GM21619 (cell line): ENCODE results near the gene VAMP4.

ENCODE experiments used
- ATAC-seq: cut with Tn5 transposase; IDR thresholded peaks from one replicate; pipeline ENCODE4 v1.9.1; 2021; ENCODE audit not compliant: unreplicated experiment

Gene VAMP4, protein sequence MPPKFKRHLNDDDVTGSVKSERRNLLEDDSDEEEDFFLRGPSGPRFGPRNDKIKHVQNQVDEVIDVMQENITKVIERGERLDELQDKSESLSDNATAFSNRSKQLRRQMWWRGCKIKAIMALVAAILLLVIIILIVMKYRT

DNA sequence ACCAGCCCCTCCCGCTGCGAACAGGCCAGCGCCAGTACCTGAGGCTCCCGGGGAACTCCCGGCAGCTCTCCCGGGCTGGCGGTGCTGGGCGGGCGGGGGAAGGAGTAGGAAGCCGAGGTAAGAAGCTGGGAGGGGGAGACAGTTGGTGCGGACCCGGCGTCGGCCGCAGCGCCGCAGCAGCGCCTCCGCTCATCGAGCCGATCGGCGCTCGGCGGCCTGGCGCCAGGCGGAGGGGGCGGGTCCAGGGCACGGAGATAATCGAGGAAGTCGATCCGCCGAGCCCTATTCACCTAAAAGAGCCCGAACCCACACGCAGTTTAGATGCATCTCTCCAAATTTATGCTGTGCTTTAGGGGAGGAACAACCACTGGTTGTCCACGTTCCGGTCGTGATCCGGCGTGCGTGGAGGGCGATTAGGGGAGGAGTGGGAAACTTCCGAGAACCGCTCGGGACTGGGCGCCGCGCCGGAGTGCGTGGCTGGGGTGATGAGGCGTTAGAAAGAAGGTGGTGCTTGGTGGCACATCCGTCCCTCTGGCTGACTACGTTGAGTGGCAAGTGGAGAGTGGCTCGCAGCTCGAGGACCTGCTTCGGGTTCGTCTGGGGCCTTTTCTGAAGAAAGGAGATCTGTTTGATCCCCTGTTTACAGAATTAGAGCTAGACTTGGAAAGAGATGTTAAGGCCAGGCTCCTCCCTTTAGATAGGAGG is at the start of gene VAMP4:
Gene VAMP4, minus strand, starts transcription at position 194 of the 705 bp plus-strand sequence. CDS start 3,651 bp downstream, outside the sequence.
- ATAC-seq = peak; percentile 92

DNA sequence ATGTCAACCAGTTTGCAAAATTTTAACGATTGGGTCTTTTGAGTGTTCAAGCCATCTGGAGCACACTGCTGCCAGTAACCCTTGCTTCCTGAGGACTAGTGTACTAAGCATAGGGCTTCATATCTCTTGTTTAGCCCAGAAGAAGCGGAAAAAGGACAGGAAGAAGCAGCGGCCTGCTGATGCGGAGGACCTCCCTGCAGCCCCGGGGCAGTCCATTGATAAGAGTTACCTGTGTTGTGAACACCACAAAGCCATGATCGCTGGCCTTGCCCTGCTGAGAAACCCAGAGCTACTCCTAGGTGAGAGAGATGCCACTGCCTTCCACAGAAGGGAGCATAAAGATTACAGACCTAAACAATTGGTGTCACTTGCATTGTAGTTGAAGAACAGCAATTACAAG is 48.5 kb upstream of the VAMP4 start:
- no peak for ATAC-seq

DNA sequence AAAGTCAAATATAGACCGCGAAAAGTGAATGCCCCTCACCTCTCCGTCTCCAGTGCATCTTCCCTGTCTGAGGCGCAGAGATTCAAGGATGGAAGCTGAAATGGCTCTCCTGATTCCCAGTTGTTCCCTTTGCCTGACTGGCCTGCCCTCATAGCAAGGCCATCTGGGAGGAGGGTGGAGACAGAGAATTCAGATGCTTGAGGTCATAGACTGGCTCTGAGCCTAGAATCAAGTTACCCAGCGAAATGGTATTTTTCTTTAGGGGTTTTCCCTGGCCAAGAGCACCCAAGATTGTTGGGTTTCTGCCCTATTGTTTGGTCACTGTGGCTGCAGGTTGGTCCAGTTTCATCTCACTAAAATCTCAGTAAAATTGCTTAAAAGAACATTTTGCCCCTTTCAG is 46.8 kb upstream of the VAMP4 start:
- ATAC-seq = no peak

DNA sequence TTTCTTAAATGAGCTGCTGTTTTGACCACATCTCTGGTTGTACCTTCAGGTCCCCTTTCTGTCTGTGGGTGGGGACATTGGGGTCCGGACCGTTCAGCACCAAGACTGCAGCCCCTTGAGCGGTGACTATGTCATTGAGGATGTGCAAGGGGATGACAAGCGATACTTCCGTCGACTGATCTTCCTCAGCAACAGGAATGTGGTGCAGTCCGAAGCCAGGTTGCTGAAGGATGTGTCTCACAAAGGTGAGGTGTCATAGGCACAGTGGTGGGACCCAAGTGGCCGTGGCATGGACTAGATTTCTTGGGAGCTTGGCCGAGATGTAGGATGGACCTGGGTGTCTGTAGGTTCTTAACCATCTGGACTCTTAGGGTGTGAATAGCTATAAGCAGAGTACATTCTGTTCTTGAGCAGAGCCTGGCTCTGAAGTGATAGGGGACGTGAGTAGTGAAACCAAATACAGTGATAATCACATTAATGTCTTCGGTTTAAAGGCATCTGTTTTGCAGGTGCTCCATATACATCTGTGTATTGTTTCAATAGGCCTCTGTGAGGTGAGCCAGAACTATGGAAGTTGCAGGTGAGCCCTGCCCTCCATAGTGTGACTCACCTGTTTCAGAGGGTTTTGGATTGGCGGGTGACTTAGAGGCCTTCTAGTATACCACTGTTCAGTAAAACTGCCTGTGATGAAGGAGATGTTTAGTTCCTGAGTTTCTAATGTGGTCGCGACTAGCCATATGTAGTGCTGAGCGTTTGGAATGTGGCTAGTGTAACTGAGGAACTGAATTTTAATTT is 46.0 kb upstream of the VAMP4 start:
- no peak for ATAC-seq

DNA sequence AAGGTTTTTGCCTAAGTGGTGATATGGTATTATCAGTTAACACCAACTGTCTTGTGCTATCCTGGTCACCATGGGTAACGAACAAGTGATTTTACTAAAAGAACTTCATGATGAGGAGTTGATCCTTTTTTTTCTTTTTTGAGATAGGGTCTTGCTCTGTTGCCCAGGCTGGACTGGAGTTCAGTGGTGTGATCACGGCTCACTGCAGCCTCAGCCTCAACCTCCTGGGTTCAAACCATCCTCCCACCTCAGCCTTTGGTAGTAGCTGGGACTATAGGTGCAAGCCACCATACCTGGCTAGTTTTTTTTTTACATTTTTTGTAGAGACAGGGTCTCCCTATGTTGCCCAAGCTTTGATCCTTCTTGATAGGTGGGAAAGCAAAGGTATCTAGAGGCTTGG is 44.7 kb upstream of the VAMP4 start:
- no peak for ATAC-seq

DNA sequence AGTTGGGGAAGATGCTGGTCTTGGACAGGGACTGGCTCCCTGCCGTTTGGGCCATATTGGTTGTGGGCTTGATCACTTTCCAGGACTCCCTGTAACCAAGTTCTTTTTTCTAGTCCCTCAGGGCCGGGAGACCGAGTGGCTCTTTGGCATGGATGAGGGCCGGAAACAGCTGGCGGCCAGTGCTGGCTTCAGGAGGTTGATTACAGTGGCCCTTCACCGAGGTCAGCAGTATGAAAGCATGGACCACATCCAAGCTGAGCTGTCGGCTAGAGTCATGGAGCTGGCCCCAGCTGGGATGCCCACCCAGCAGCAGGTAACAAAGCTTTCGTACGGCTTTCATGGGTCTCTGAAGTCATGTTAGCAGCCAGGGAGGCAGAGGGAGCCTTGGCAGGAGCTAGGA is 43.9 kb upstream of the VAMP4 start:
- no peak for ATAC-seq

DNA sequence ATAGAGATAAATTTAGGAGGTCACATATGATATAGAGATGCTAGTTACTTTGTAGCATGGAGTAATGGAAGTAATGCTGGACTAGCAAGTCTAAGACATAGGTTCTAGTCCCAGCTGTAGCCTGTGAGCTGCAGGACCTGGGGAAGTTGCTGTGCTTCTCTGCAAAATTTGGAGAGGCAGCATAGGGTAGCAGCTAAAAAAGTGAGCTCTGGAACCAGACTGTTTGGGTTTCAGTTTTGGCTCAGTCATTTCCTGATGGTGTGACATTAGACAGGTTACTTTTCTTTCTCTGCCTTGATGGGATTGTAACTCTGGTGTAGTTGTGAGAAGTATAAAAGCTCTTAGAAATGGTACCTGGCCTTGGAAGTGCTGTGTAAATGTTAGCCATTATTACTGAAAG is 42.9 kb upstream of the VAMP4 start:
- no peak for ATAC-seq

DNA sequence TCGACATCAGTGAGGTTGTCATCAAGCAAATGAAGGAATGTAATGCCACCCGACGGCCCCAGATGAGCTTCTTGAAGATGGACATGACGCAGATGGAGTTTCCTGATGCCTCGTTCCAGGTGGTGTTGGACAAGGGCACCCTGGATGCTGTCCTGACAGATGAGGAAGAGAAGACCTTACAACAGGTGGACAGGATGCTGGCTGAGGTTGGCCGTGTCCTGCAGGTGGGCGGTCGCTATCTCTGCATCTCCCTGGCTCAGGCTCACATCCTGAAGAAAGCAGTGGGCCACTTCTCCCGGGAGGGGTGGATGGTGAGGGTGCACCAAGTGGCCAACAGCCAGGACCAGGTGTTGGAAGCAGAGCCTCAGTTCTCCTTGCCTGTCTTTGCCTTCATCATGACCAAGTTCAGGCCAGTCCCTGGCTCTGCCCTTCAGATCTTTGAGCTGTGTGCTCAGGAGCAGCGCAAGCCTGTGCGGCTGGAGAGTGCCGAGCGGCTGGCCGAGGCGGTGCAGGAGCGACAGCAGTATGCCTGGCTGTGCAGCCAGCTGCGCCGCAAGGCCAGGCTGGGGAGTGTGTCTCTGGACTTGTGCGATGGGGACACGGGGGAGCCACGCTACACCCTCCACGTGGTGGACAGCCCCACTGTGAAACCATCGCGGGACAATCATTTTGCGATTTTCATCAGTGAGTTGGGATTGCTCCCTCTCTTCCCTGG is 42.1 kb upstream of the VAMP4 start:
- ATAC-seq = no peak

DNA sequence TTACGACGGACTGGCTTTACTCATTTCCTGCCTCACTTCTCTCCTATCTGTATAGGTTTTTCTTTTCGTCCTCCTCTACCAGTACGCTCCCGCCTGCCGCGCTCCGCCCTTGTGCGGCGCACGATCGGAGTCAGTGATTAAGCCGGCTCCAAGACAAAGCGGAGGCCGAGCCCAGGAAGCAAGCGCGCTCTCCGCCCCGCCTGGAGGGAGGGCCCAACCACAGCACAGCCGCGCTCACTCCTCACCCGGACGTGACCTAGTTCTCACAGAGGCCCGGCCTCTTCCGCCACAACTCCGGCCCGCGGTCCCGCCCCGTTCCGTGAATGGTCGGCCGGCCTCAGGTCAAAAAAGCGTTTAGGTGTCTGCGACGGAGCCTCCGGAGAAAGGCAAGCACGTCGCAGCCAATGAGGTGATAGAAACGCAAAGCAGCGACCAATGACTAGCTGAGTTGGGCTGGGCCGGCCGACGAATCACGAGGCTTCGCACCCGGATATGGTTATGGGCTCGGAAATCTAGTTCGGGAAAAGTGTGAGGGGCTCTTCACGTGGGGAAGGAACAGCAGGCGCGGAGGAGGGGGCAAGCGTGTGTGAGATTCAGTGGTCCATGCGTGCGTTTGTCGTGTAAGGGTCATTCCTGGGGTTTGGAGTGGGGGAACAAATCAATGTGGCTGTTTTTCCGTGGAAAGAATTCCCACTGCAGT is 39.5 kb upstream of the VAMP4 start, which contains the start of gene METTL13:
Gene METTL13, plus strand, starts transcription at position 485 of the 700 bp plus-strand sequence. CDS start 308 bp downstream, outside the sequence.
- peak; percentile 98 for ATAC-seq

DNA sequence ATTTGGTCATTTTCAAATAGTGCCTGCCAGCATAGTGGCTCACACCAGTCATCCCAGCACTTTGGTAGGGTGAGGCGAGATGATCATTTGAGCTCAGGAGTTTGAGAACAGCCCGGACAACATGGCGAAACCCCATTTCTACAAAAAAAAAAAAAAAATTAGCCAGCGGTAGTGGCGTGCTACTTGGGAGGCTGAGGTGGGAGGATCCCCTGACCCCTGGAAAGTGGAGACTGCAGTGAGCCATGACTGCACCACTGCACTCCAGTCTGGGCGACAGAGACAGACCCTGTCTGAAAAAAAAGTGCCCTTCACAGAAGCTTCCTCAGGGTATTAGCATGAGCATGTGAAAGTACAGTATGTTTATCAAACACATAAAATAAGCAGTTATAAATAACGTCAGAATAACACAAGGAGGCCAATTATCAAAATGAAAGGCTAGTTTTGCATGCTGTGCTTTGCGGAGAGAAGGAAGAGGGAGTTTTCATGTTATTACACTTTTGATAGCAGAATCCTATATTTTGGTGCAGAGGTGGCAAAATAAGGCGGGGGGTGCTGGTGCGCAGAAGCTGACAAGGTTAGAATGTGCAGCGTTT is 38.8 kb upstream of the VAMP4 start:
- no peak for ATAC-seq

DNA sequence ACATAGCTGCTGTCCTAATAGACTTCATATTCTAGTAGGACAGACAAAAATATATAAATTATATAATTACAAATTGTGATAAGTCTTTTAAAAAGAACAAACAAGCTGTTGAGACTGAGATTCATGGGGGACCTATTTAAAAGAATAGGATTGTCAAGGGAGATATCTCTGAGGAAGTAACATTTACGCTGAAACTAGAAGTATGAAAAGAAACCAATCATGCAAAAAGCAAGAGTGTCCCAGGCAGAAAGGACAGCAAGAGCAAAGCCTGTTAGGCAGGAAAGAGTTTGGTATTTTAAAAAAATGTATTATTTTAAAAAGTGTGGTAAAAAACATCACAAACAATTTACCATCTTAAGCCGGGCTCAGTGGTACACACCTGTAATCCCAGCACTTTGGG is 30.4 kb upstream of the VAMP4 start:
- ATAC-seq = no peak

DNA sequence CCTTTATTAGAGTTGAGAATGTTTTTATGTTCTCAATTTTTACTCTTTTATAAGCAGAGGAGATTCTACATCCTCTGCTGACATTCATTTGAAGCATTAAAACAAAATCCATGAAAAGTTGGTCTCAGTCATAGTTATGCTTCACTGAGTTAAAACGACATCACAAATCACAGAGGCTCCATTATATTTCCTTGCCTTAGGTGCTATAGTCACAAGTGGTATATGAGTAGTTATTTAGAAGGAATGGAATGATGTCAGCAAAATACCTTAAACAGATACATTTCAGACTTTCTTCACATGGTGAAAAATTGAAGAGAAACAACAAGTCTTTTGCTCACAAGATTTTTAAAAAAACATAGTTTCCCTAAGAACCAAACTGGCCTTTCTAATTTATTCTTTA is 27.9 kb upstream of the VAMP4 start:
- ATAC-seq = no peak

DNA sequence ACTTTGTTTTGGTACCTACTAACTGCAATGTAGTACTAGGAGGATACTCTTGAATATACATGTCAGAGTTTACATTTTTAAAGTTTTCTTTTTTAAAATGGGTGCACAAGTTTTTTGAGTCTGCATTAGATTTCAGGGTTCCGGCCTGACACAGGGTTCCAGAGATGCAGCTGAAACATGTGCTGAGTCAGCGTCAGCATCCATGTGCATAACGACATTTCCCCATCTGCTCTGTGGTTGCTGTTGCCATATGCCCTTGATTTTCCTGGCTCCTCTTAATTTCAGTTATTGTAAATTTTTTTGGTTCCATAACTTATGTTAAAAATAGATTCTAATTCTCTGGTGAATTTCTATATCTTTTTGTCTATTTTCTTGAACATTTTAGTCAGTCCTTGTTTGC is 27.3 kb upstream of the VAMP4 start:
- ATAC-seq = no peak

DNA sequence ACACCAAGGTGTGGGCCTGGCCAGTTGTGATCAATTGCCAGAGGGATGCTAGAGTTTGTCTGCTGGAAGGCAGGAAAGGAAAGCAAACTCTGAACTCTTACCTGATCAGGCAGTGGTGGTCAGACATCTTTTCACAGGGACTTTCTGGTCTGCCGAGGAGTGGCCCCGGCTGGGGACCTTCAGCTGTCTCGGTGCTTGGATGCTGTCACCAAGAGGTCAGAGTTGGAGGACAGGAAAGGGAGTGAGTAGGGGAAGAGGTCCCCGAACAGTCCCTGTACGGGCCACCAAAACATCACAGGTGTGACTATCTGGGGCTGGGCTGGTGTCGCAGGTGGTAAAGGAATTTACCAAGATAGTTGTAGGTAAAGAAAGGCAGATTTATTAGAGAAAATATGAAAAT is 21.9 kb upstream of the VAMP4 start:
- no peak for ATAC-seq

DNA sequence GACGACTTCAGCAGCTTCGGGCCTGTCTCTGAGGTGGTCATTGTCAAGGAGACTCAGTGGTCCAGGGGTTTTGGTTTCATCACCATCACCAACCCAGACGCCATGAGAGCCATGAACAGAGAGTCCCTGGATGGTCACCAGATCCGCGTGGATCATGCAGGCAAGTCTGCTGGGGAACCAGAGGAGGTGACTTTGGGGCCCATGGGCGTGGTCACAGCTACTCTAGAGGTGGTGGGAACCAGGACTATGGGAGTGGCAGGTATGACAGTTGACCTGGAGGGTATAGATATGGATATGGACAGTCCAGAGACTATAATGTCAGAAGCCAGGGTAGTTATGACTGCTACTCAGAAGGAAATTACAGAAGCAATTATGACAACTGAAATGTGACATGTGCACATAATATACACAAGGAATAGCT is 20.3 kb upstream of the VAMP4 start:
- no peak for ATAC-seq

DNA sequence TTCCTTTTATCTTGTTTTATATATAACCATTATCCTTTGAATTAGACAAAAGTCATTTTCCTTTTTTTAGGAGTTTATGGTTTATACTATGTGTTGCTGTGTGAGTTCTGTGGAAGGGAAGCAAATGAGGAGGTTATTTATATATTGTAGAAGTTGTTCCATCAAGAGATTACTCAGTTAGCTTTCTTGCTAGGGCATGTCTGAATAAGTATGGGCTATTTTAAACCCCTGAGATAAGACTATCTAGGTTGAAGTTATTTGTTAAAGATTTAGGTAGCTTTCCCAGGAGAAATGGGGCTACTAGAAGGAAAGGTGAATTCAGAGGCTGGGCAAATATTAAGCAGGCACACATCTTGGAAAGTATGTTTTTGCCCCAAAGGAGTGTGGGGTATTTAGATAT is 16.1 kb upstream of the VAMP4 start:
- ATAC-seq = no peak

DNA sequence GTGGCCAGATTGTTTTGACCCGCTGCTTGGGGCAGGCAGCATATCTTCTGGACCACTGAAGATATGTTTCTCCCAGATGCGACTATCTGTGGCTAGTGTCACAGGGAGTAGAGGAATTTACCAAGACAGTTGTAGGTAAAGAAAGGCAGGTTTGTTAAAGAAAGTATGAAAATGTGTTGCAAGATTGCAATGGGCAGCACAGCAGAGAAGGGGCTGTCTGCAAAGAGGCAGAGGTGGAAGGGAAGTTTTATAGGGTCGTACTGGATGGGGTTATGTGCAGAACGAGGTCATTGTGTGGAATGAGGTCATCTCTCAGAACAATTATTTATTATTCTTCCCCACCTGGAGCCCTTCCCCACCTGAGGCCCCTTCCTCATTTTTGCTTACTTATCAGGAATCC is 15.0 kb upstream of the VAMP4 start:
- no peak for ATAC-seq

DNA sequence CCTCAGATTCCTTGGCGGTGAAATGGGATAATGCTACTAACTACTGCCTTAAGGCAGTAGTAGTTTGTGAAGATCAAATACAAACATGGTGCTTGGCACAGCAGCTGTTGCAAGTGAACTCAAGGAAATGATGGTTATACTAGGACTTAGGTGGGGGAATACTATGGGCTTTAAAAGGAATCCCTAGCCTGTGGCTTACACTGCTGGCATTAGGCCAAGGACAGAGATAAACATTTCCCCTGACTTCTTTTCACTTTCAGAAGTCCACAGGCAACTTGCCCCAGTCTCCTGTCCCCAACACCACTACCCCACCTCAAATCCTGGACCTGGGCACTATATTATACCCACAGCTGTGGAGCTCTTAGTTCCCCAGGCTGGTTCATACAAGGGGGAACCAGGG is 13.1 kb upstream of the VAMP4 start:
- ATAC-seq = no peak

DNA sequence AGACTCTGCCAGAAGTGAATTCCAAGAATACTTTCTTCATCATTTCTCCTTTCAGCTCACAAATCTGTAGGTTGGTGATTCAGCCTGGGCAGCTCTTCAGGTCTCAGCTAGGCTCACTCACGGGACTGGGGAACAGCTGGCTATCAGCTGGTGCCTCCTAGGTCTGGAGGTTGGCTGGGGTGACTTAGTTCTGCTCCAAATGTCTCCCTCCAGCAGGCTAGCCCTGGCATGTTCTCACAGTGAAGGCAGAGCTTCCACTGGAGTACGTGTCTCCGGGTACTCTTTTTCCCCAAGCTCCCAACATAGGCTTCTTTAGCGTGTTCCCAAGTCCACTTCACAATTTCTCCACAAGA is 12.5 kb upstream of the VAMP4 start:
- no peak for ATAC-seq

DNA sequence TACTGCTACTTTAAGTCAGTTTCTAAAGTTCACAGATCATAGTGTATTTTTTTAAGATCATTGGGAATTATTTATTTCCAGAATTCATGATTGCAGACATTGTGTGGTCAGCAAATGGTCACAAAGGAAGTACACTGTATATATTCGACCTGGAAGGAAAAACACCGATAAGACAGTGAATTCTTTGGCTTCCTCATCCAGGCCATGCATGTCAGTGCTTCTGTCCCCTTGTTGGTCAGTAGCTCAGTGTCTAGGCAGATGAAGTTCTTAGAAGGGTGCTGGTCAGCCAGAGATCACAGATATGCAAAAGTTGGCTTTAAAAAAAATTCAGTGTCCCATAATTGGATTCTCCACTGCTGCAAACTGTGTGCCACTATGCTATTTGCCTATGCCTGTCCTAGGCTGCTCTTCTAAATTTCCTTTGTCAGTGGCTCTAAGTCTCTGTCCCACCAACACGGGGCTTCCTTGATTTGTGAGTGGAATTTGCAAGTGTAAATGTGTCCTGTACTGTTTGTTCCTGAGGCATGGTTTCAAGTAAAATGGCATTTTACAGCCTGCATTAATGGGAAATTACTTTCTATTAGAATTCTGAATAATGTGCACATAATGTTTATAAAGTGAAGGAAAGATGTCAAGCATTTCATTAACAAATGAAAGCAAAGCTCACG is 12.0 kb upstream of the VAMP4 start:
- no peak for ATAC-seq
